Measurements from ENCODE around the gene TEKTIP1.

DNA sequence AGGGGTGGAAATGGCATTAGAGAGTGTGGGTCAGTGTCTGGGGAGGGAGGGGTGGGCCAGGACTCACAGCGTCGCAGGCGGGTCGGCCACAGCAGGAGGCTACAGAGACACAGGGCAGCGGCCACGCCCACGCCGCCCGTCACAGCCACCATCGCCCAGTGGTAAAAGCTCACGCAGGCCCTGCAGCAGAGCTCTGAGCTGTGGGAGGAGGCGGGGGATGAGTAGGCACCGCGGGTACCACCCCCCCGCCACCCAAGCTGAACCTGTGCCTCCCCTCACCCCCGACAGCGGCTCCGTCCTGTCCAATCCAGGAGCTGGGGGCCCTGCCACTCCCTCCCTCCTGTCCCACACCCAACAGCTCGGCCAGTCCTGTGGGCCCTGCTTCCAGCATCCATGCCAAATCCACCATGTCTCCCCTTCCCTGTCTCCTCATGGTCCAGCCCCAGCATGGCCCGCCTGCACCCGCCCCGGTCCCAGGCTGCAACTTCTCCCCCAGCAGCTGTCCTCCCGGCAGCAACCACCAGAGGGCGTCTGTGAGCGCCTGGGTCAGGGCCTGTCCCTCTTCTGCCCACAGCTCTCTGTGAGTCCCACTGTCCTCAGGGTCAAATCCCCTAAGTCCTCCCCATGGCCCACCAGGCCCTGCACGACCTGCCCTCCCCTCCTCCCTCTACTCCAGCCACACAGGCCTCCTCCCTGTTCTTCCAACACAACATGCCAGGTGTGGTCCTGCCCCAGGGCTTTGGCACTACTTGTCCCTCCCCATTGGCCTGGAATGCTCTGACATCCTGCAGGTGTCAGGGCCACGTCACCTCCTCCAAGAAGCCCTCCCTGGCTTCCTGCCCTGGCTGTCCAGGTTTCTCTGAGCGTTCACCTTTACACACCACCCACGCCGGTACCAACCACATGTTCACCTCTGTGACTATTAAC, 6.0 kb downstream of the TEKTIP1 start:
- TF ChIP-seq, protein P1, sequence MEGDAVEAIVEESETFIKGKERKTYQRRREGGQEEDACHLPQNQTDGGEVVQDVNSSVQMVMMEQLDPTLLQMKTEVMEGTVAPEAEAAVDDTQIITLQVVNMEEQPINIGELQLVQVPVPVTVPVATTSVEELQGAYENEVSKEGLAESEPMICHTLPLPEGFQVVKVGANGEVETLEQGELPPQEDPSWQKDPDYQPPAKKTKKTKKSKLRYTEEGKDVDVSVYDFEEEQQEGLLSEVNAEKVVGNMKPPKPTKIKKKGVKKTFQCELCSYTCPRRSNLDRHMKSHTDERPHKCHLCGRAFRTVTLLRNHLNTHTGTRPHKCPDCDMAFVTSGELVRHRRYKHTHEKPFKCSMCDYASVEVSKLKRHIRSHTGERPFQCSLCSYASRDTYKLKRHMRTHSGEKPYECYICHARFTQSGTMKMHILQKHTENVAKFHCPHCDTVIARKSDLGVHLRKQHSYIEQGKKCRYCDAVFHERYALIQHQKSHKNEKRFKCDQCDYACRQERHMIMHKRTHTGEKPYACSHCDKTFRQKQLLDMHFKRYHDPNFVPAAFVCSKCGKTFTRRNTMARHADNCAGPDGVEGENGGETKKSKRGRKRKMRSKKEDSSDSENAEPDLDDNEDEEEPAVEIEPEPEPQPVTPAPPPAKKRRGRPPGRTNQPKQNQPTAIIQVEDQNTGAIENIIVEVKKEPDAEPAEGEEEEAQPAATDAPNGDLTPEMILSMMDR (IDR thresholded peaks at IDR 0.05; ENCODE audit: poor library complexity, severe bottlenecking) = peak; percentile 74
- TF ChIP-seq EP300 (conservative IDR thresholded peaks at IDR 0.05; ENCODE audit: poor library complexity, severe bottlenecking) (no peak), MXI1 (conservative IDR thresholded peaks at IDR 0.05; ENCODE audit: poor library complexity, severe bottlenecking) (no peak), TAF1 (IDR thresholded peaks at IDR 0.05; ENCODE audit: low read depth) (no peak)

Measured in neural cell (in vitro differentiated cells).